ENCODE data around the gene LNX1.

DNA sequence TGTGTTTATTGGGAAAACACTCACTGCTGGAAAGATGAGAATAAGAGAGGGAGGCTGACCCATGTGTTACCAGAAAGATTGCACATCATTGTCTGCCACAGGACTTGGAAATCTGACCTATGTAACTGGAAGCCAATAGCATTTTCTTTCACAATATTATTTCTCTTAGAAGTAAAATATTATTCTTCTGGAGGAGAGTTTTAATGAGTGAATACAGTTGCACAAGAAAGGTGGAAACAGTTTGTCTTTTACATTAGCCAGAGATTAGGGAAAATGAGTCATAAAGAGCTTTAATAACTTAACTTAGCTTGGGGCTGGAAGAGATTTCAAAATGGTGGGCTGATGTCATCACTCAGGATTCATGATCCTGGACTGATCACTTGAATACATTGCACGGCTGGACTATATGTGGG is 31.5 kb upstream of the LNX1 start:
- TF ChIP-seq CEBPB (IDR thresholded peaks at IDR 0.05; ENCODE audit: low read depth) (no peak), EZH2 (IDR thresholded peaks at IDR 0.05) (no peak), SRF (IDR thresholded peaks at IDR 0.05; ENCODE audit: low read depth) (no peak)
- TF ChIP-seq, protein P1, sequence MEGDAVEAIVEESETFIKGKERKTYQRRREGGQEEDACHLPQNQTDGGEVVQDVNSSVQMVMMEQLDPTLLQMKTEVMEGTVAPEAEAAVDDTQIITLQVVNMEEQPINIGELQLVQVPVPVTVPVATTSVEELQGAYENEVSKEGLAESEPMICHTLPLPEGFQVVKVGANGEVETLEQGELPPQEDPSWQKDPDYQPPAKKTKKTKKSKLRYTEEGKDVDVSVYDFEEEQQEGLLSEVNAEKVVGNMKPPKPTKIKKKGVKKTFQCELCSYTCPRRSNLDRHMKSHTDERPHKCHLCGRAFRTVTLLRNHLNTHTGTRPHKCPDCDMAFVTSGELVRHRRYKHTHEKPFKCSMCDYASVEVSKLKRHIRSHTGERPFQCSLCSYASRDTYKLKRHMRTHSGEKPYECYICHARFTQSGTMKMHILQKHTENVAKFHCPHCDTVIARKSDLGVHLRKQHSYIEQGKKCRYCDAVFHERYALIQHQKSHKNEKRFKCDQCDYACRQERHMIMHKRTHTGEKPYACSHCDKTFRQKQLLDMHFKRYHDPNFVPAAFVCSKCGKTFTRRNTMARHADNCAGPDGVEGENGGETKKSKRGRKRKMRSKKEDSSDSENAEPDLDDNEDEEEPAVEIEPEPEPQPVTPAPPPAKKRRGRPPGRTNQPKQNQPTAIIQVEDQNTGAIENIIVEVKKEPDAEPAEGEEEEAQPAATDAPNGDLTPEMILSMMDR (IDR thresholded peaks at IDR 0.05 in 2 of 3, conservative IDR thresholded peaks at IDR 0.05 in 1 of 3; ENCODE audit: borderline replicate concordance in 1 of 3, insufficient read depth in 1 of 3, low read depth in 2 of 3, low read length in 2 of 3): no peak
- TF ChIP-seq, protein P2, sequence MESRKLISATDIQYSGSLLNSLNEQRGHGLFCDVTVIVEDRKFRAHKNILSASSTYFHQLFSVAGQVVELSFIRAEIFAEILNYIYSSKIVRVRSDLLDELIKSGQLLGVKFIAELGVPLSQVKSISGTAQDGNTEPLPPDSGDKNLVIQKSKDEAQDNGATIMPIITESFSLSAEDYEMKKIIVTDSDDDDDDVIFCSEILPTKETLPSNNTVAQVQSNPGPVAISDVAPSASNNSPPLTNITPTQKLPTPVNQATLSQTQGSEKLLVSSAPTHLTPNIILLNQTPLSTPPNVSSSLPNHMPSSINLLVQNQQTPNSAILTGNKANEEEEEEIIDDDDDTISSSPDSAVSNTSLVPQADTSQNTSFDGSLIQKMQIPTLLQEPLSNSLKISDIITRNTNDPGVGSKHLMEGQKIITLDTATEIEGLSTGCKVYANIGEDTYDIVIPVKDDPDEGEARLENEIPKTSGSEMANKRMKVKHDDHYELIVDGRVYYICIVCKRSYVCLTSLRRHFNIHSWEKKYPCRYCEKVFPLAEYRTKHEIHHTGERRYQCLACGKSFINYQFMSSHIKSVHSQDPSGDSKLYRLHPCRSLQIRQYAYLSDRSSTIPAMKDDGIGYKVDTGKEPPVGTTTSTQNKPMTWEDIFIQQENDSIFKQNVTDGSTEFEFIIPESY (IDR thresholded peaks at IDR 0.05; ENCODE audit: extremely low read depth, insufficient replicate concordance, low read length): no peak
- TF ChIP-seq, protein P3, sequence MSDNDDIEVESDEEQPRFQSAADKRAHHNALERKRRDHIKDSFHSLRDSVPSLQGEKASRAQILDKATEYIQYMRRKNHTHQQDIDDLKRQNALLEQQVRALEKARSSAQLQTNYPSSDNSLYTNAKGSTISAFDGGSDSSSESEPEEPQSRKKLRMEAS (IDR thresholded peaks at IDR 0.05): no peak

Data from HCT116 (cell line).